ENCODE data around the gene METTL15.
"Not testable (repeated sequence)": the region's sequence is repeated elsewhere in the genome, so short reads cannot be mapped to it uniquely, and the experiment has no call there.

The METTL15 gene, protein sequence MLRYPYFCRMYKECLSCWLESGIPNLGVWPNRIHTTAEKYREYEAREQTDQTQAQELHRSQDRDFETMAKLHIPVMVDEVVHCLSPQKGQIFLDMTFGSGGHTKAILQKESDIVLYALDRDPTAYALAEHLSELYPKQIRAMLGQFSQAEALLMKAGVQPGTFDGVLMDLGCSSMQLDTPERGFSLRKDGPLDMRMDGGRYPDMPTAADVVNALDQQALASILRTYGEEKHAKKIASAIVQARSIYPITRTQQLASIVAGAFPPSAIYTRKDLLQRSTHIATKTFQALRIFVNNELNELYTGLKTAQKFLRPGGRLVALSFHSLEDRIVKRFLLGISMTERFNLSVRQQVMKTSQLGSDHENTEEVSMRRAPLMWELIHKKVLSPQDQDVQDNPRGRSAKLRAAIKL

DNA sequence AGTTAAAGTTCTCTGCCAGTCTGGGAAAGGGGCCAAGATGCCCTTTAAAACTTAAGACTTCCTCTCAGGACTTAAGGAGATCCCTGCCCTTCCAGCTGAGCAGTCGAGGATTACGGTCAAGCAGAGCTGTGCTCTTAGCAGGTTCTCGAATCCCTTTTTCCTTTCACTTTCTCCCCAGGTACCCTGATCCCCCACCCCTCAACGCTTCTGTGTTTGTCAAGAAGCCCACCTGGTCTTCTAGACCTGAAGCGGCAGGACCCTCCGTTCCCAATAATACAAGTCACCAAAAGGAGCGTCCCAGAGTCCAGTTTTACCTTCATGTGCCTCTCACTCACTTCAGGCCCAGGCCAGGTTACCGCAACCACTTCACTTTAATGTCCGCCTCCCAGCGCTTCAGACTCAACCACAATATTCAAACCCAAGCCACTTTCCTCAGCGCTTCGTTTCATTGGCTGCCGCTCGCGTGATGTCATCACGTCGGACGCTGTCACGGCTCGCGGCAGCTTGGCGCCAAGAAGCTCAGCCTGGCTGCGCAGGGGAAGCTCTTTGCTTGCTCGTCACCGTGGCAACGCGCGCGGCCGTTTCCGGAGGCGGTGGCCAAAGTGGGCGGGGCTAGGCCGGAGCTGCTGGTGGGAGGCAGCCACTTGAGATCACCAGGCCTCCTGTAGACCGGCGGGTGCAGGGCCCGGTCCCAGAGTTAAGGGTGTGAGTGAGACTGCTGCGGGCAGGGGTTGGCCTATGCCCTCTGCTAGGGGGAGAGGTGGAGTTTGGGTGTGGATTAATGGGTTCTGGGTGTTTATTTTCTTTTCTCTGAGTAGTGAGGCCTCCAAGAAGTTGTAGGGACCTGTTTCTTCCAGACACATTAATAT, at the start of gene METTL15, which contains the start of gene KIF18A:
Gene METTL15, plus strand, starts transcription at position 639 of the 869 bp plus-strand sequence. CDS start 4,947 bp downstream, outside the sequence.
Gene KIF18A, minus strand, starts transcription at position 407 of the 869 bp plus-strand sequence. CDS start 10,209 bp downstream, outside the sequence.
- peak; percentile 98 for DNase-seq (ENCODE audit: low spot score)

GRCh38 chr11:28071305-28071704, 36.9 kb upstream of the METTL15 start:
- DNase-seq (ENCODE audit: low spot score), result no peak

DNA sequence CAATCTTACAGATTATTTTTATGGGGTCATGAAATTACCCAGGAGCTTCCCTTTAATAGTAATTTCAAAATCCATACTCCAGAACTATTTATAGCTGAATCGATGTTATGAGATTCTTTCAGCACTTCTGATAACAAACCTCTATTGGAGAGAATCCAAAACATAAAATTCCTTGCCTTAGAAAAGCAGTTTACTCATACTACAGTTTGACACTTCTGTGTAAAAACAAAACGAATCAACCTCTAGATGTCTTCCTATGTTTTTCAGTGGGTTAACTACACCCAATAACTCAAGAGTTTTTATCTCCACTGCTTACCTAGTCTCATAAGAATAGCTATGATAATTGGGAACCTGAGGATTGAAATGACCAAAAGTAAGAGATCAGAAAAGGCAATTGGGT, 35.9 kb upstream of the METTL15 start:
- no peak for DNase-seq (ENCODE audit: low spot score)

DNA sequence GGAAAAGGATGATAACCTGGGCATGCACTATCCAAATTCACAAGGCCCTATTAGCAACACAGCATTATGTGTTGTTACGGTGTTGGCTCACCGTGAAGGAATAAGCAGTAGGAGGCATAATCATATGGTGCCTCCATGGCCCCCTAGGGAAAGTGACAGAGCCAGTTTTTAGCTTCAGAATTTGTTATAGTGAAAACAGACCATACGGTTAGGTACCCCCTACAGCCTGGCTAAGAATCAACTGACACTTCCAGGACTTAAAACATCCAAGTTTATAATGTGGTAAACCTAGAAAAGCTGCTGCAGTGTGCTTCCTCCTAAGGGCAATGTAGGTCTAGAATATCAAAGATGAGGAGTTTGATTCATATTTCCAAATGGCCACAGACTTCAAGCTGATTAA, 30.7 kb upstream of the METTL15 start:
- no peak for DNase-seq (ENCODE audit: low spot score)

GRCh38 chr11:28083118-28083517, 25.1 kb upstream of the METTL15 start:
- DNase-seq (ENCODE audit: low spot score), result no peak

DNA sequence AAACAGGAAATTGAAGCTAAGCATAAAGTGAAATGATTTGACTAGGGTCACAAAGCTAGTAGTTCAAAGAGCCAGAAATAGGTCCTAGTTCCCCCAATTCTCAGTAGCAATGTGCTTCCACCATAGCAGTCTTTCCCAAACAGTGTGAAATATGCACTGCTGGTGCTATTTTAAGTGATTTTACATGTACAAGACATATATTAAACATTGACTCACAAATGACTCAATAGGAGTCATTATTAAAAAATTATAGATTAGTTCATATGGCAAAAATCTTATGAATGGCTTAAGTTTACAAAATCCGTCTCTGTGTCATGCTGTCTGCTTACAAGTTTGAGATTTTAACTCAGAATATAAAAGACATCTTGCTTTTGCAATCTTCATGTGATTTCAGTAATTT, 21.6 kb upstream of the METTL15 start:
- no peak for DNase-seq (ENCODE audit: low spot score)

GRCh38 chr11:28087192-28087591, 21.0 kb upstream of the METTL15 start:
- not testable (repeated sequence) for DNase-seq (ENCODE audit: low spot score)

DNA sequence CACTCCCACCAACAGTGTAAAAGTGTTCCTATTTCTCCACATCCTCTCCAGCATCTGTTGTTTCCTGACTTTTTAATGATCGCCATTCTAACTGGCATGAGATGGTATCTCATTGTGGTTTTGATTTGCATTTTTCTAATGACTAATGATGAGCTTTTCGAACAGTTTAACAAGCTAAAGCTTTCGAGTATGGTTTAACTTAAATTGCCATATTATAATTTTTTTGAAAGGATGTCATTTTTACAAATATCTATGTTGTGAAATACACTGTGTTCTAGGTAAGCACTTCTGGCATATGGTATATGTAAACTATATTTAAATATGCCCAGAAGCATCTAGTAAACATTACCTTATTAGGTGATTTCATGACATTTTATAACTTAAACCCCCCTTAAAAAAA, 20.5 kb upstream of the METTL15 start:
- DNase-seq (ENCODE audit: low spot score), result not testable (repeated sequence)

- no peak for DNase-seq (ENCODE audit: low spot score)
Measured at GRCh38 chr11:28089378-28089777, 18.8 kb upstream of the METTL15 start.

DNA sequence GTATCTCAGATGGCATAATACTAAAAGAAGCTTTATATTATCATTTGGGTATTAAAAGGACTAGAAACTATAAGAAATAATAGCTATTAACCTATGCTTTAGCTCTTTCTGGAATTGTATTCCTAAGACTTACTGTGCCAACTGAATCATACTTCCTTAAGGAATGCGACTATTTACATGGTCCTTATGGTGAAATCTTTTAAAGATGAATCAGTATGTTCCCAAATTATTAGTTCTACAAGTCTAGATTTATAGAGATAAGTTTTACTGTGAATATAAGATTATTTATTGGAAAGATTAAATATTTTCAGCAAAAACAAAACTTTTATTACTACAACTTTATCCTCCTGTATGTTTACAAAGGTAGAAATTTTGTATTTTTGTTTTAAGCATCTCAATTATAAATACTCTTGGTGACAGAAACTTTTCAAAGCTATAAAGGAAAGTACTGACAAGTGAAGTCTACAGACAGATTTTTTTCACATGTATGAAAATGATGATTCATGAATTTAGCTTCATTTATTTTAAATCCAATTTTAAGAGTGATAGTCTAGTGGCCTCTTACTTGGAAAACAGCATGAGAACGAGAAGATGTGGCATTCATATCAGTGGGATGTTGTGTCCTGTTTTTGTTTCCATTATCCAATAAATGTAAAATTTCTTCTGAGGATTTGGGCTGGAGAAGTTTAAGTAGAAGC, 18.0 kb upstream of the METTL15 start:
- DNase-seq (ENCODE audit: low spot score), result no peak

DNA sequence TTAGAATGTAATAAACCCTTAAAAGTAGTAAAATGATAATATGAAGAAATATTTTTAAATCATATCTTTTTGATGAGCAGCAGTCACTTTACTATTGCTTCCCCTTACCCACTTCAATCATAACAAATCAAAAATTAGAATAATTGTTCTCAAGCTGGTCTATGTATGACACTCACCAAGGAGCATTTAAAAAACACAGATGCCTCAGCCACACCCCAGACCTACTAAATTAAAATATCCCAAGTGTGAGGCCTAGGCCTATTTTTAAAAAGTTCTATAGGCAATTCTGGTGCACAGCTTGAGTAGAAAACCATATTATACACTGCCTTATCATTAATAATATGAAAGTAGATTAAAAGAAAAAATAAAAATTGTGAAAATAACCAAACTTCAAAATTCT, 15.4 kb upstream of the METTL15 start:
- DNase-seq (ENCODE audit: low spot score), result no peak

GRCh38 chr11:28098257-28098656, 9.9 kb upstream of the METTL15 start:
- DNase-seq (ENCODE audit: low spot score), result no peak

DNA sequence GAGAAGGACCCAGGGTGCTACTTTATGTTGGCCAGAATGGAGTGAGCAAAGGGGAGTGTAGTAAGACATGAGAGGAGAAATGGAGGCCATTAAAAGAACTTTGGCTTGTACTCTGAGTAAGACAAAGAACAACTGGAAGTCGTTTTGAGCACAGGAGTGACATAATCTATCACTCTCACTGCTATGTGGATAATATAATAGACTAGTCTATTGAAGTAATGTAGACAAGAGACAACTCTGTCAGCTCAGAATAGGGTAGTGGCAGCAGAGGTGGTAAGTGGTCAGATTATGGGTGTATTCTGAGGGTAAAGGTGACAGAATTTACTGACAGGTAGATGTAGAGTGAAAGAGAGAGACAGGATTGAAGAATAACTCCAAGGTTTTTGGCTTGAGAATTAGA, 8.5 kb upstream of the METTL15 start:
- no peak for DNase-seq (ENCODE audit: low spot score)

GRCh38 chr11:28100665-28101064, 7.5 kb upstream of the METTL15 start:
- no peak for DNase-seq (ENCODE audit: low spot score)

GRCh38 chr11:28102300-28102699, 5.9 kb upstream of the METTL15 start:
- not testable (repeated sequence) for DNase-seq (ENCODE audit: low spot score)

DNA sequence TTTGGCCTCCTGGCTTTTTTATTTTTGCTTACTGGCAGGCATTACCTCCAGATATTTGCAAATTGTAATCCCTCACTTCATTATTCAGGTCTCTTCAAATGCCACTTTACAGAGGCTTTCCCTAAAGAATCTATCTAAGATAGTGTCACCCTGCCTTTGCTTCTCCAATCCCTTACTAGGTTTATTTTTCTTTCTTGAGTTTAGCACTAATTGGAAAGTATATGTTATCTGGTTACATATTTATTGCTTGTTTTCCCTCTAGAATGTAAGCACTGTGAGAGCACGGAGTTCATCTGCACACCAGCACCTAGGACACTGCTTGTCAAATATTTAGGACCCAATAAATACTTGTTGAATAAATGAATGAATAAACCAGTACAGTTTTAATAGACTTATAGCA, 3.8 kb upstream of the METTL15 start:
- no peak for DNase-seq (ENCODE audit: low spot score)

- DNase-seq (ENCODE audit: low spot score), result no peak
Measured at GRCh38 chr11:28104984-28105383, 3.2 kb upstream of the METTL15 start.

DNA sequence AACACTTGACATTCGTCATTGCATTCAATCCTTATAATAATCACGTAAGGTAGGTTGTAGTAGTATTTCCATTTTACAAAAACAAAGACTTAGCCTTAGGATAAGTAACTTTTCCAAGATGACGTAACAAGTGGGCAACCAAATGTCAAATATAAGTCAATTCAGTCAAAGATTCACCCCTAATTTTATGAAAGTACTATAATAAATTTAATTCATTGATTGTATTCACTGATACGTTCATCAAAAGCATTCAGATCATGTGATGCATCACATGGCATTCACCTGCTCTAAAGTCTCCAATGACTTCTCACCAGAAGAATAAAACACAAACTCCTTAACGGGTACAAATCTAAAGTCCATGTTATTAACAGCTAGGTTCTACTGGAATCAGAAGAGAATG, 2.3 kb upstream of the METTL15 start:
- DNase-seq (ENCODE audit: low spot score), result no peak

DNA sequence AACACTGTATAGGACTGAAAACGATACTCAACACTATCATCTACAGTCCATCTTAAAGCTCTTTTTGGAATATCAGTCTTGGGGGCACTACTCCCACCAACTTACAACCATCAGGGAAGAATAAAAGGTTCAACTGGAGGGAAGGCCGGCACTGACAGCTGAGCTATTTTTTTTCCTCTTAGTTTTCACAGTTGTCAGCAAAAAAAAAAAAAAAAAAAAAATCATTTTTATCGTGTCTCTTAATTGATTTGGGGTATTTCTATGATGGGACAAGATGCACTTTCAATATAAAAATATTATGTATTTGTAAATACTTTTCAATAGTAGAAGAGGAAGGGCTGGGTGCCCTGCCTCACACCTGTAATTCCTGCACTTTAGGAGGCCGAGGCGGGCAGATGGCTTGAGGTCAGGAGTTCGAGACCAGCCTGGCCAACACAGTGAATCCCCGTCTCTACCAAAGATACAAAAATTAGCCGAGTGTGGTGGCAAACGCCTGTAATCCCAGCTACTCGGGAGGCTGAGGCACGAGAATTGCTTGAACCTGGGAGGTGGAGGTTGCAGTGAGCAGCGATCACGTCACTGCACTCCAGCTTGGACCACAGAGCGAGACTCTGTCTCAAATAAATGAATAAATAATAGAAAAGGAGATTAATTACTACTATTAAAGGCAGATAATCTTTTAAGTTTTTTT, 1.7 kb upstream of the METTL15 start:
- no peak for DNase-seq (ENCODE audit: low spot score)

DNA sequence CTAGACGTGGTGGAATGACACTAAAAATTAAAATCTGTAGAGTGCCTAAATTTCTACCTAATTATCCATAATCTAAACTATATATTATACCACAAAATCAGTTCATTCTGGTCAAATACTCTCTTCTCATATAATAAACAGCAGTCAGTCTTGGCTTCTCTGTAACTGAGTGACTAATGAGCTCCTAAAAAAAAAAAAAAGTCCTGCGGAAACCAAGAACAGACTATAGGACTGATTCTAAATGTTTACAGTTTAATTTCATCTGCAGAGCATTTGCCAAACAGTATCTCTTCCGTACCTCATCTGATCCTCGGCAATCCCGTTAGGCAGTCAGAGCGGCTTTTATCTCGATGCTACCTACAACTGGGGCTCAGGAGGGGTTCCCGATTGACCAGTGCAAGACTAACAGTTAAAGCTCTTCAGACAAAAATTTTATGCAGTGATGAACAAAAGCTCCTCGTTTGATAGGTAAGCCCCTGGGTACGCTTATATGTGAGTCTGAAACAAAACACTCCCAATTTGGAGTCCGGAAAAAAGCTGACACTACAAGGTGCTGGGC, 918 bp upstream of the METTL15 start:
- no peak for DNase-seq (ENCODE audit: low spot score)

DNA sequence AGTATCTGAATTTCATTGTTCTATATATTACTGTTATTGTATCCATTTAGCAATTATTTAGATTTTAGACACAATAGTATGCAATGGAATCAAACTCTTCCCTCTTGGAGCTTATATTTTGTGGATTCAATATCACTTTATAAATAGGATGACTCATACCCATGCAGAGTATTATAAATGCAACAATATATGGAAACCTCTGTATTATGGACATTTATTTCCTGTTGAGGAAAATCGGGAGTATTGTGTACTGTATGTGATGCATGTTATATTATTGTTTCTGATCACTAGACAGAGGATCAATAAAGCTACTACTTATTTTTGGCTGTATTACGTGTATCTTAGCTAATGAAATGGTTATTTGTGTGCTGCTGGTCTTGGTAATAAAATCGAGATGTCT, 770 bp downstream of the METTL15 start:
- DNase-seq (ENCODE audit: low spot score), result no peak

Measured in putamen (tissue), 1 donor.